Measurements from ENCODE around the gene ZNF837.
A peak's percentile ranks its signal among the peaks of the same experiment; 100 is the strongest.

Gene ZNF837

DNA sequence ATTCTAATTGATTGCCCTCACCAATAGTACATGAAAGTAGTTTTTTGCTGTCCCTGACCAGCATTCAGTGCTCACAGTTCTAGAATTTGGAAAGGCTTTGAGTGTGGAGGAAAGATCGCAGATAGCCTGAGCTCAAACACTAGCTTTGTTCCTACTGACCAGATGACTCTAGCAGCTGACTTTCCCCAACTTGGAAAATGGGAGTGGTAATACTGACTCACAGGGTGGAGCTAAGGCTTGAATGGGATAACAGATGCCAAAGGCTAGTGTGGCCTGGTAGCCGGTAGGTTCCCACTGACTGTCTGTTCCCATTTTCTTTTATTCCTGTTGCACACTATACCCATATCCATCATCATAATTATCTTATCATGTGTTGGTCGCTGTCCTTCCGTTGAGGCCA is 50.4 kb downstream of the ZNF837 start:
- no peak overlapping the region for H4K8ac ChIP-seq (ENCODE audit: low read depth, low read length)
- H3K27me3 ChIP-seq (ENCODE audit: insufficient read depth, low read length) = no peaks in the 10 kb centered on the region
- peaks cover 0 to 9% of the 10 kb centered on the region in 2 experiments for H3K4me1 ChIP-seq (ENCODE audit: control insufficient read depth in 1 of 2, insufficient read depth in 2 of 2, low read length in 2 of 2)
- H2BK5ac ChIP-seq (ENCODE audit: low read depth, low read length, poor library complexity) = no peak overlapping the region
- no peak overlapping the region for H3K4me2 ChIP-seq (ENCODE audit: low read length)
- no peak overlapping the region for H3K27ac ChIP-seq (ENCODE audit: low read depth, low read length)
- no peak overlapping the region for H2BK120ac ChIP-seq (ENCODE audit: insufficient read depth, low read length, poor library complexity)
- peaks cover 9% of the 10 kb centered on the region for H3K79me2 ChIP-seq (ENCODE audit: control insufficient read depth, insufficient read depth, low read length, poor library complexity)
- H3K36me3 ChIP-seq (ENCODE audit: control insufficient read depth in 1 of 2, insufficient read depth in 2 of 2, low read length in 2 of 2) = peaks cover 6 to 8% of the 10 kb centered on the region in 2 experiments
- H3K14ac ChIP-seq (ENCODE audit: low read length) = no peak overlapping the region
- H2AK5ac ChIP-seq (ENCODE audit: low read length) = no peak overlapping the region
- no peak overlapping the region for H3K18ac ChIP-seq (ENCODE audit: low read length)
- H3K9ac ChIP-seq (ENCODE audit: low read length) = peak overlapping the region; percentile 5
- no peak overlapping the region for H2AFZ ChIP-seq (ENCODE audit: insufficient read depth, low read length, poor library complexity)
- no peak overlapping the region for H4K12ac ChIP-seq (ENCODE audit: low read depth, low read length)
- H3K4ac ChIP-seq (ENCODE audit: low read depth, low read length) = no peak overlapping the region
- peaks cover 5% of the 10 kb centered on the region for H3K79me1 ChIP-seq (ENCODE audit: low read length)
- no peaks in the 10 kb centered on the region for H3K9me3 ChIP-seq (ENCODE audit: insufficient read depth, low read depth, low read length)
- H3K4me3 ChIP-seq (ENCODE audit: low read depth, low read length) = no peak overlapping the region
- no peak overlapping the region for H4K91ac ChIP-seq (ENCODE audit: low read depth, low read length)
- DNase-seq = no peak
- no peak overlapping the region for H2BK12ac ChIP-seq (ENCODE audit: low read length)
- WGBS (ENCODE audit: extremely low coverage, insufficient coverage, insufficient read length) = no CpG with 5 or more reads among the region's 4 CpGs
- no peak overlapping the region for H3K23ac ChIP-seq (ENCODE audit: low read length)

DNA sequence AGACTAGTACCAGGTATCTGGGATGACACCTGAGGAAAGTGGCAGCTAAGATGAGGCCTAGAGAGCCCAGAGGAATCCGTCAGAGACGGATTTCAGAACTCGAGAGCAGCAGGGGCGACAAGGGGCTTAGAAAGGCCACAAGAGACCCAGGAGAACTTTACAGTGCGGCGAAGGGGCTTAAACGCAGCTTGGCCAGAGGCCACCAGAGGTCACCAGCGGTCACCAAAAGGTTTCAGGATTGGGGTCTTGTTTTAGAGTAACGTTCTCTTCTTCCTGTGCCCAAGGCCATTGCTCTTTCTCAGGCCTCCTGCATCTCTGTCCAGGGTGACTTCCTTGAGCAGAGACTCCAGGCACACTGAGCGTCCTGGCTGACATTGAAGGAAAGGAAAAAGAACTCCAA is 51.8 kb downstream of the ZNF837 start:
- Histone ChIP-seq H3K23ac (ENCODE audit: low read length) (no peak overlapping the region), H3K36me3 (ENCODE audit: control insufficient read depth in 1 of 2, insufficient read depth in 2 of 2, low read length in 2 of 2) (no peaks in the 10 kb centered on the region), H3K9me3 (ENCODE audit: insufficient read depth, low read depth, low read length) (no peaks in the 10 kb centered on the region), H2AK5ac (ENCODE audit: low read length) (no peak overlapping the region), H4K8ac (ENCODE audit: low read depth, low read length) (no peak overlapping the region), H3K79me2 (ENCODE audit: control insufficient read depth, insufficient read depth, low read length, poor library complexity) (peaks cover 9% of the 10 kb centered on the region), H3K4me2 (ENCODE audit: low read length) (no peak overlapping the region), H3K4me3 (ENCODE audit: low read depth, low read length) (no peak overlapping the region), H3K9ac (ENCODE audit: low read length) (no peak overlapping the region), H3K14ac (ENCODE audit: low read length) (no peak overlapping the region), H4K91ac (ENCODE audit: low read depth, low read length) (no peak overlapping the region), H2BK12ac (ENCODE audit: low read length) (no peak overlapping the region), H3K79me1 (ENCODE audit: low read length) (peaks cover 5% of the 10 kb centered on the region), H3K27me3 (ENCODE audit: insufficient read depth, low read length) (no peaks in the 10 kb centered on the region), H4K12ac (ENCODE audit: low read depth, low read length) (no peak overlapping the region), H3K27ac (ENCODE audit: low read depth, low read length) (no peak overlapping the region), H2AFZ (ENCODE audit: insufficient read depth, low read length, poor library complexity) (no peak overlapping the region), H3K18ac (ENCODE audit: low read length) (no peak overlapping the region), H3K4me1 (ENCODE audit: control insufficient read depth in 1 of 2, insufficient read depth in 2 of 2, low read length in 2 of 2) (peaks cover 0 to 9% of the 10 kb centered on the region in 2 experiments), H2BK5ac (ENCODE audit: low read depth, low read length, poor library complexity) (no peak overlapping the region), H3K4ac (ENCODE audit: low read depth, low read length) (no peak overlapping the region), H2BK120ac (ENCODE audit: insufficient read depth, low read length, poor library complexity) (no peak overlapping the region)
- DNase-seq = no peak
- no CpG with 5 or more reads among the region's 10 CpGs for WGBS (ENCODE audit: extremely low coverage, insufficient coverage, insufficient read length)

DNA sequence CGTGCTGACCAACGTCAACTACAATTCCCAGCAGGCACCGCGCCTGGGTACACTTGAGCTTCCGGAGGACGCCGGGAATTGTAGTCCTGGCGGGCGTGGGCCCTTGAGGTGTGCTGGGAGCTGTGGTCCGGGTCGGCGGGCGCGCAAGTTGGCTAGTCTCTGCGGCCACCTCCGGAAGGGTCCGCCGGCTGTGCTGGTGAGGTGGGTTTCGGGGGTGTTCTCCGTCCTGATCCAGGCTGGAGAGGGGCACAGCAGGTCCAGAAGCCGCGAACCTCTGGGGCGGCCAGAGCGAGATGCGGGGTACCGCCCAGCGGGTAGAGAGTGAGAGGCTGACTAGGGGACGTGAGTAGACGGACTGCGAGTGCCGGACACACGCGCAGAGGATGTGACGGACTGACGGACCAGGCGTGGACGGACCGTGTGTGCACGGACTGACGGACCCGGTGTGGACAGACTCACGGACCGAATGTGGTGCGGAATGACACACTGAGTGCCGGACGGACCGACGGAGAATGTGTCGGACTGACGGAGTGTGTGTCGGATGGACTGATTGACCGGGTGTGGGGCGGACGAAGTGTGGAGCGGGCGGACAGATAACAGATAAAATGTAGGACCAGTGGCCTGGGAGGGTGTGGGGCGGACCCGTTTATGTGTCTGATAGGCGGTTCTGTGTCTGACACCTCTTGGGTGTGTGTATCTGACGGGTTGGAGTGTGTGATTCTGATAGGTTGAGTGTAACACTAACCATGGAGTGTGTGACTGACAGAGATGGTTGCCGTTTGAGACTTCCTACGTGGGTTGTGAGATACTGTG is 53.7 kb downstream of the ZNF837 start, which contains the start of gene ZSCAN22:
TSS of gene ZSCAN22 (plus strand) at position 81 of the 813 bp plus-strand sequence. CDS start 7,809 bp downstream, outside the sequence.
- peak within 1 kb of the TSS; percentile 47 for H3K4ac ChIP-seq (ENCODE audit: low read depth, low read length)
- H2BK5ac ChIP-seq (ENCODE audit: low read depth, low read length, poor library complexity) = peak within 1 kb of the TSS; percentile 18
- peak within 1 kb of the TSS; percentile 85 for H3K4me2 ChIP-seq (ENCODE audit: low read length)
- peak within 1 kb of the TSS; percentile 88 for H2AFZ ChIP-seq (ENCODE audit: insufficient read depth, low read length, poor library complexity)
- no peak within 1 kb of the TSS for H3K23ac ChIP-seq (ENCODE audit: low read length)
- peaks cover 0 to 9% of the 10 kb centered on the region in 2 experiments for H3K4me1 ChIP-seq (ENCODE audit: control insufficient read depth in 1 of 2, insufficient read depth in 2 of 2, low read length in 2 of 2)
- peak within 1 kb of the TSS; percentile 13 for H2BK120ac ChIP-seq (ENCODE audit: insufficient read depth, low read length, poor library complexity)
- peak; percentile 97 to 98 for DNase-seq
- peak within 1 kb of the TSS; percentile 88 for H4K8ac ChIP-seq (ENCODE audit: low read depth, low read length)
- H4K91ac ChIP-seq (ENCODE audit: low read depth, low read length) = peak within 1 kb of the TSS; percentile 61
- no peaks in the 10 kb centered on the region for H3K27me3 ChIP-seq (ENCODE audit: insufficient read depth, low read length)
- H3K79me2 ChIP-seq (ENCODE audit: control insufficient read depth, insufficient read depth, low read length, poor library complexity) = peaks cover 9% of the 10 kb centered on the region
- H3K4me3 ChIP-seq (ENCODE audit: low read depth, low read length) = peak within 1 kb of the TSS; percentile 92
- H2AK5ac ChIP-seq (ENCODE audit: low read length) = peak within 1 kb of the TSS; percentile 4
- no peaks in the 10 kb centered on the region for H3K36me3 ChIP-seq (ENCODE audit: control insufficient read depth in 1 of 2, insufficient read depth in 2 of 2, low read length in 2 of 2)
- H4K12ac ChIP-seq (ENCODE audit: low read depth, low read length) = peak within 1 kb of the TSS; percentile 59
- no CpG with 5 or more reads among the region's 62 CpGs for WGBS (ENCODE audit: extremely low coverage, insufficient coverage, insufficient read length)
- H3K27ac ChIP-seq (ENCODE audit: low read depth, low read length) = peak within 1 kb of the TSS; percentile 25
- peak within 1 kb of the TSS; percentile 89 for H3K14ac ChIP-seq (ENCODE audit: low read length)
- no peak within 1 kb of the TSS for H2BK12ac ChIP-seq (ENCODE audit: low read length)
- H3K9me3 ChIP-seq (ENCODE audit: insufficient read depth, low read depth, low read length) = peaks cover 2% of the 10 kb centered on the region
- peak within 1 kb of the TSS; percentile 95 for H3K9ac ChIP-seq (ENCODE audit: low read length)
- H3K18ac ChIP-seq (ENCODE audit: low read length) = peak within 1 kb of the TSS; percentile 26
- peaks cover 5% of the 10 kb centered on the region for H3K79me1 ChIP-seq (ENCODE audit: low read length)

DNA sequence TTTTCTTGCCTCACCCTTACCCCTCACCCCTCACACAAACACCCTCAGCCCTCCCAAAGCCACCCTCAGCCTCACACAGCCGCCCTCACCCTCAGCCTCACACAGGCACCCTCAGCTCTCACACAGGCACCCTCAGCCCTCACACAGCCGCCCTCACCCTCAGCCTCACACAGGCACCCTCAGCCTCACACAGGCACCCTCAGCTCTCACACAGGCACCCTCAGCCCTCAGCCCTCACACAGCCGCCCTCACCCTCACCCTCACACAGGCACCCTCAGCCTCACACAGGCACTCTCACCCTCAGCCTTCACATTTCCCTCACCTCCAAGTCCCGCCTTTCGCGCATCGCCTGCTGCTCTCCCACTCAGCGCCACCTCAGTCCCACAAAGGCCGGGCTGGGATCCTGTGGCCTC is 54.3 kb downstream of the ZNF837 start:
- Histone ChIP-seq H4K12ac (ENCODE audit: low read depth, low read length) (peak overlapping the region; percentile 56), H3K9me3 (ENCODE audit: insufficient read depth, low read depth, low read length) (peaks cover 2% of the 10 kb centered on the region), H3K4me1 (ENCODE audit: control insufficient read depth in 1 of 2, insufficient read depth in 2 of 2, low read length in 2 of 2) (peaks cover 0 to 9% of the 10 kb centered on the region in 2 experiments), H3K14ac (ENCODE audit: low read length) (peak overlapping the region; percentile 89), H3K79me1 (ENCODE audit: low read length) (peaks cover 5% of the 10 kb centered on the region), H3K27ac (ENCODE audit: low read depth, low read length) (no peak overlapping the region), H3K27me3 (ENCODE audit: insufficient read depth, low read length) (no peaks in the 10 kb centered on the region), H2BK120ac (ENCODE audit: insufficient read depth, low read length, poor library complexity) (no peak overlapping the region), H3K4me2 (ENCODE audit: low read length) (peak overlapping the region; percentile 85), H2BK12ac (ENCODE audit: low read length) (no peak overlapping the region), H3K36me3 (ENCODE audit: control insufficient read depth in 1 of 2, insufficient read depth in 2 of 2, low read length in 2 of 2) (no peaks in the 10 kb centered on the region), H3K18ac (ENCODE audit: low read length) (peak overlapping the region; percentile 26), H2BK5ac (ENCODE audit: low read depth, low read length, poor library complexity) (no peak overlapping the region), H3K79me2 (ENCODE audit: control insufficient read depth, insufficient read depth, low read length, poor library complexity) (peaks cover 9% of the 10 kb centered on the region), H3K4me3 (ENCODE audit: low read depth, low read length) (peak overlapping the region; percentile 92), H3K4ac (ENCODE audit: low read depth, low read length) (peak overlapping the region; percentile 47), H2AFZ (ENCODE audit: insufficient read depth, low read length, poor library complexity) (peak overlapping the region; percentile 88), H3K9ac (ENCODE audit: low read length) (peak overlapping the region; percentile 91), H4K91ac (ENCODE audit: low read depth, low read length) (peak overlapping the region; percentile 61), H4K8ac (ENCODE audit: low read depth, low read length) (peak overlapping the region; percentile 82), H2AK5ac (ENCODE audit: low read length) (peak overlapping the region; percentile 4), H3K23ac (ENCODE audit: low read length) (no peak overlapping the region)
- no peak for DNase-seq
- no CpG with 5 or more reads among the region's 9 CpGs for WGBS (ENCODE audit: extremely low coverage, insufficient coverage, insufficient read length)
